HEK293 (cell line): ENCODE results near the gene MGMT.

ENCODE experiments used
- CTCF ChIP-seq: fragments of 450-650 bp; formaldehyde crosslinking; IDR thresholded peaks from 2 replicates; pipeline ENCODE4 v1.5.1; 2016; ENCODE audit warnings: missing biosample characterization, missing genetic modification characterization
- KLF10 ChIP-seq: fragments of 450-650 bp; IDR thresholded peaks from 2 replicates; pipeline ENCODE4 v1.5.1; 2018; ENCODE audit warnings: missing biosample characterization, mild to moderate bottlenecking, missing genetic modification characterization
- MYNN ChIP-seq: fragments of 450-650 bp; formaldehyde crosslinking; IDR thresholded peaks from 2 replicates; pipeline ENCODE4 v1.5.1; 2016; ENCODE audit warnings: missing biosample characterization, missing genetic modification characterization, borderline replicate concordance
- PATZ1 ChIP-seq: fragments of 450-650 bp; formaldehyde crosslinking; IDR thresholded peaks from 2 replicates; pipeline ENCODE4 v1.5.1; 2016; ENCODE audit warnings: missing biosample characterization, missing genetic modification characterization
- SALL2 ChIP-seq: fragments of 450-650 bp; formaldehyde crosslinking; IDR thresholded peaks from 2 replicates; pipeline ENCODE4 v1.5.0; 2017; ENCODE audit warnings: missing biosample characterization, mild to moderate bottlenecking, missing genetic modification characterization, borderline replicate concordance
- SETDB1 ChIP-seq: IDR thresholded peaks from one replicate; pipeline ENCODE4 v1.6.1; 2017; ENCODE audit warnings: mild to moderate bottlenecking, low read length, moderate library complexity, mixed read lengths; ENCODE audit not compliant: insufficient read length
- ZBTB49 ChIP-seq: fragments of 450-650 bp; formaldehyde crosslinking; IDR thresholded peaks from 2 replicates; pipeline ENCODE4 v1.5.1; 2016; ENCODE audit warnings: missing biosample characterization, missing genetic modification characterization, low read depth
- ZBTB7A ChIP-seq: fragments of 450-650 bp; formaldehyde crosslinking; IDR thresholded peaks from 2 replicates; pipeline ENCODE4 v1.5.1; 2016; ENCODE audit warnings: low read depth, missing biosample characterization, missing genetic modification characterization
- ZNF211 ChIP-seq: fragments of 450-650 bp; formaldehyde crosslinking; IDR thresholded peaks from 2 replicates; pipeline ENCODE4 v1.5.1; 2016; ENCODE audit warnings: low read depth, missing biosample characterization, missing genetic modification characterization
- ZNF280D ChIP-seq: fragments of 450-650 bp; formaldehyde crosslinking; IDR thresholded peaks from 2 replicates; pipeline ENCODE4 v1.5.1; 2016; ENCODE audit warnings: missing biosample characterization, missing genetic modification characterization
- ZNF350 ChIP-seq: fragments of 450-650 bp; formaldehyde crosslinking; IDR thresholded peaks from 2 replicates; pipeline ENCODE4 v1.5.0; 2017; ENCODE audit warnings: missing biosample characterization, mild to moderate bottlenecking, missing genetic modification characterization
- ZNF354C ChIP-seq: fragments of 450-650 bp; formaldehyde crosslinking; IDR thresholded peaks from 2 replicates; pipeline ENCODE4 v1.5.1; 2016; ENCODE audit warnings: missing biosample characterization, missing genetic modification characterization, low read depth, borderline replicate concordance
- ZNF76 ChIP-seq: fragments of 450-650 bp; formaldehyde crosslinking; IDR thresholded peaks from 2 replicates; pipeline ENCODE4; 2016; ENCODE audit warnings: low read depth, missing biosample characterization, missing genetic modification characterization, borderline replicate concordance

GRCh38 chr10:129727495-129727894, 260.5 kb downstream of the MGMT start:
- TF ChIP-seq KLF10 (tag by site-specific recombination) (no peak), MYNN (tag by site-specific recombination) (no peak), ZNF280D (tag by site-specific recombination) (no peak), SALL2 (no peak), CTCF (no peak), ZNF354C (no peak), ZBTB49 (tag by site-specific recombination) (no peak), PATZ1 (tag by site-specific recombination) (no peak), ZNF350 (no peak), ZNF211 (tag by site-specific recombination) (no peak), ZBTB7A (tag by site-specific recombination) (no peak), SETDB1 (no peak), ZNF76 (tag by site-specific recombination) (no peak)
